ENCODE results near the gene MEGF9.

MEGF9 gene

DNA sequence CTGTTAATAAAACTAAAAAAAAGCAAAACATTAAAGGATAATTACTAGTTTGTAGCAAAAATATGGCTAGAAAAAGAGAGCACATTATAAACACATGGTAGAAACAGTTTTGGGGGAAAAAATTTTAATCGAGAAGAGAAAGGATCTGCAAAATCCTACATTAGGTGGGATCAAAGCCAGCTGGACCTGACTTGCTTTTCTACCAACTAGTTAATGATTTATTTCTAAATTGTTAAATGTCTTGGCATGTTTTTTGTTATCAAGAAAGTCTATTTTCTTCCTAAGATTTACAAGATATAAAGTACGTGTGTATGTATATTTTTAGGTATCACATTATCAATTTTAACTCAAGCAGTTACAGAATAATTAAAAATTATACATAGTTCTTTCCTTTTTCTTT is 87.2 kb downstream of the MEGF9 start:
- TF ChIP-seq, protein P1, sequence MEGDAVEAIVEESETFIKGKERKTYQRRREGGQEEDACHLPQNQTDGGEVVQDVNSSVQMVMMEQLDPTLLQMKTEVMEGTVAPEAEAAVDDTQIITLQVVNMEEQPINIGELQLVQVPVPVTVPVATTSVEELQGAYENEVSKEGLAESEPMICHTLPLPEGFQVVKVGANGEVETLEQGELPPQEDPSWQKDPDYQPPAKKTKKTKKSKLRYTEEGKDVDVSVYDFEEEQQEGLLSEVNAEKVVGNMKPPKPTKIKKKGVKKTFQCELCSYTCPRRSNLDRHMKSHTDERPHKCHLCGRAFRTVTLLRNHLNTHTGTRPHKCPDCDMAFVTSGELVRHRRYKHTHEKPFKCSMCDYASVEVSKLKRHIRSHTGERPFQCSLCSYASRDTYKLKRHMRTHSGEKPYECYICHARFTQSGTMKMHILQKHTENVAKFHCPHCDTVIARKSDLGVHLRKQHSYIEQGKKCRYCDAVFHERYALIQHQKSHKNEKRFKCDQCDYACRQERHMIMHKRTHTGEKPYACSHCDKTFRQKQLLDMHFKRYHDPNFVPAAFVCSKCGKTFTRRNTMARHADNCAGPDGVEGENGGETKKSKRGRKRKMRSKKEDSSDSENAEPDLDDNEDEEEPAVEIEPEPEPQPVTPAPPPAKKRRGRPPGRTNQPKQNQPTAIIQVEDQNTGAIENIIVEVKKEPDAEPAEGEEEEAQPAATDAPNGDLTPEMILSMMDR (IDR thresholded peaks at IDR 0.05; ENCODE audit: borderline replicate concordance, control extremely low read depth, extremely low read depth, insufficient read depth, missing control alignments) = no peak
- in situ Hi-C loops (cut with MboI; ENCODE audit: low sequenced_read_pairs, unreplicated experiment) = no loop called here
- no peak for DNase-seq (ENCODE audit: low spot score)

DNA sequence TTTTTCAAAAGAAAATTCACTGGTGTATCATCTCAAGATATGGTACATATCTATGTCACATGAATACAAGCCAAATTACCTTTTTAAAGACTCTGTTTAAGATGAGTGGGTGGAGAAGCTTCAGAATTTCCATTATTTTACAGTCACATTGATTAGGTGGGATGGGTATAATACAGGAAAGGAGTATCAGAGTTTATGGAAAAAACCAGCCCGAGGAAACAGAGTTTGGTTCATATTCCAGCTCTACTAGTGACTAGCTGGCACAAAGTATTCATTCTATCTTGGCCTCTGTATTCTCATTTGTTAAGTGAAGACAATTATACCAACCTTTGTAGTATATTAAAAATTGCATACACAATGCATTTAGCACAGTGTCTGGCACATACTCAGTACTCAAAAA is 87.8 kb downstream of the MEGF9 start:
- TF ChIP-seq, protein P1 (IDR thresholded peaks at IDR 0.05; ENCODE audit: borderline replicate concordance, control extremely low read depth, extremely low read depth, insufficient read depth, missing control alignments) = no peak
- in situ Hi-C loops (cut with MboI; ENCODE audit: low sequenced_read_pairs, unreplicated experiment) = no loop called here
- DNase-seq (ENCODE audit: low spot score) = no peak

DNA sequence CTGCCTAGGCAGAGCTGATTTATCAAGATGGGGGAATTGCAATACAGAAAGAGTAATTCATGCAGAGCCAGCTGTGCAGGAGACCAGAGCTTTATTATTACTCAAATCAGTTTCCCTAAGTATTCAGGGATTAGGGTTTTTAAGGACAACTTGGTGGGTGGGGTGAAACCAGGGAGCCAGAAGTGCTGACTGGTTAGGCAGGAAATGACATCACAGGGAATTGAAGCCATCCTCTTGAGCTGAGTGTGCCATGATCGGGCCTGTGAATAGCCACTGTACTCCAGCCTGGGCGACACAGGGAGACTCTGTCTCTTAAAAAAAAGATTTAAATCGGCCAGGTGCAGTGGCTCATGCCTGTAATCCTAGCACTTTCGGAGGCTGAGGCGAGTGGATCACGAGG is 89.0 kb downstream of the MEGF9 start:
- in situ Hi-C loops (cut with MboI; ENCODE audit: low sequenced_read_pairs, unreplicated experiment) = no loop called here
- DNase-seq (ENCODE audit: low spot score) = no peak
- TF ChIP-seq, protein P1 (IDR thresholded peaks at IDR 0.05; ENCODE audit: borderline replicate concordance, control extremely low read depth, extremely low read depth, insufficient read depth, missing control alignments) = no peak

DNA sequence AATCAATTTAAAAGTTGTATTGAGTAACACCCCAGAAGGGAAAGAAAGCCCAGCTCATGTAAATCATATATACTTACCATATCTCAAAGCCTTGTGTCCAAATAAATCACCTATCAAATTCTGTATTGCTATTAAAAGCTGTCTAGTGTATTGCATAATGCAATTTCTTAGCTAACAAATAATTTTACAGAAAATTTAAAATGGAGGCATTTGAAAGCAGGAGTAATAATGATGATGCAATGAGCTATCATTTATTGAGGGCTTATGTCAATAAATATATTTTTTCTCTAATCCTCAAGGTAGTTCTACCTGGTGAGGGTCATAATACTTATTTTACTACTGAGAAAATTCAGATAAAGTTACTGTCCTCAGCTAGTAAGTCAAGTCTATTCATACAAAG is 91.5 kb downstream of the MEGF9 start:
- TF ChIP-seq, protein P1 (IDR thresholded peaks at IDR 0.05; ENCODE audit: borderline replicate concordance, control extremely low read depth, extremely low read depth, insufficient read depth, missing control alignments) = no peak
- DNase-seq (ENCODE audit: low spot score) = no peak
- in situ Hi-C loops (cut with MboI; ENCODE audit: low sequenced_read_pairs, unreplicated experiment) = no loop called here

DNA sequence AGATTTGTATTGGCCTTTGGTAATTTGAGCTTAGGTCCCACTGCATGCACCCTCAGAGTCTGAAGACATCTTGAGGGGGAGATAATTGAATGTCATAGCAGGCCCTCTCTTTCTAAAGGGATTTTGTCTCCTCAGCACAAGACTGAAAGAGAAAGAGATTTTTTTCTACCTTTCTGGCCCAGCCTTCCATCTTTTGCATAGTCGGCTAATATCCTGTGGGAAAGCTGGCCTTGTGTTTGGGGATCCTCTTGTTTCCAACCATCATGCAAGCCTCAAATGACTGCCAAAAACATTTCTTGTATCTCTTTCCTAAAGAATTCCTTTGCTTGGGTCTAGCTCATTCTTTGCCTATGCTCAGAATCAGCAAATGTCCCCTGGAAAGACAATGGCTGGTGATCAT is 92.3 kb downstream of the MEGF9 start:
- no peak for DNase-seq (ENCODE audit: low spot score)
- in situ Hi-C loops (cut with MboI; ENCODE audit: low sequenced_read_pairs, unreplicated experiment) = no loop called here
- TF ChIP-seq, protein P1 (IDR thresholded peaks at IDR 0.05; ENCODE audit: borderline replicate concordance, control extremely low read depth, extremely low read depth, insufficient read depth, missing control alignments) = no peak

DNA sequence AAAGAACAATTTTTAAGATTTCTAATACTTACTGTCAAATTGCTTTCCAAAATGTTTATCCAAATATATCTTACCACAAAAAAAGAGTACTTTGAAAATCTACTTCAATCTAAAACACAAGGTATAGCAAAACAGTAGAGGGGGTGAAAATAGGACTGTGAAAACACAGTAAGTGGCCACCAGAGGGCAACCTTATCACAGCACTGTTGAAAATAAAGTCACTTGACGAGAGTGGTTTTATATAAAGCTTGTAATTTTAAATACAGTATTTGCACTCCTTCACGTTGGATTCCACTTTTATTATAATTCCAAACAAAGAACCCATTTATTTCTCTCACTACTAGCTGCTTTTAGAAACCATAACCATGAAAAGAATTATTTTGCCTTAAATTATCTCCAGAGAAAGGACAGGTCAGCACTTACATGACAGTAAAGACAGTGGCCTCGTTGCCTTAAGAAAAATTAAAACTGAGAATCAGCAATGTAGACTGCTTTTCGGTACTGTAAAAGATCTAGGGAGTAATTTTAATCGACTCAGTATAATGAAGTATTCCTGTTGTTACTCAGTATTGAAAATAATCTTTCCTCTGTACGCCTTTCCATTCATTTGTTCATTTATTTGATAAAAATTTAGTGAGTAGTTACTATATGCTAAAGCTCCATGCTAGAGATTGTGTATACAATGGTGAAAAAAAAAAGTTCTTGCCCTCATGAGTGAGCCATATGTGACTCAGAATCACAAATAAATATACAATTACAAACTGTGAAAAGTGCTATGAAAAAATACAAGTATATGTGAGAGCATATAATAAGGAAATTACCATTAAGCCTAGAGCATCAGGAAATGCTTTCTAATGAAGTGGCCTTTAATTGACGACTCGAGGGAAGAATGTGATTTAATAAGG is 94.3 kb downstream of the MEGF9 start:
- TF ChIP-seq, protein P1 (IDR thresholded peaks at IDR 0.05; ENCODE audit: borderline replicate concordance, control extremely low read depth, extremely low read depth, insufficient read depth, missing control alignments) = peak; percentile 55
- peak; percentile 72 for DNase-seq (ENCODE audit: low spot score)
- in situ Hi-C loops (cut with MboI; ENCODE audit: low sequenced_read_pairs, unreplicated experiment) = no loop called here

All from GM13976 (cell line).